A549 (cell line): ENCODE data around the gene KANTR. TPM values are rescaled to one million over a fixed set of nuclear protein-coding genes. Genes with fewer than 3 reads are reported as not detected.

Source experiments
- ATAC-seq, 2 experiments: fragments of 200-7000 bp in 1 of 2; fragments of >200 bp in 1 of 2; cut with Nextera tagmentation in 1 of 2; cut with Tn5 transposase in 1 of 2; 3 replicates each; pipeline versions ENCODE4 v1.8.0 to v1.9.1; 2018 to 2020; ENCODE audit warnings: mild to moderate bottlenecking in 1 of 2, moderate library complexity in 1 of 2
- CTCF ChIA-PET: fragments of 300-600 bp; sonication (Branson Sonifier 250); formaldehyde crosslinking; extraction: SDS; loops from one replicate; lab custom pipeline; 2021; ENCODE audit warnings: antibody characterized with exemption, inconsistent platforms; lab: Yijun Ruan, JAX
- POLR2A ChIA-PET: fragments of 350-600 bp; formaldehyde crosslinking; extraction: SDS; loops from one replicate; lab custom pipeline; 2021; ENCODE audit warnings: antibody characterized with exemption, inconsistent platforms; lab: Yijun Ruan, JAX
- DNase-seq, 2 experiments: peaks; one replicate each; pipeline versions ENCODE4 v3.0.0 to v3.0.0-alpha.2; 2011 to 2016; ENCODE audit warnings: low read depth in 1 of 2, low spot score in 1 of 2
- FAIRE-seq: peaks from 2 replicates; lab custom pipeline; 2011; peaks lifted over from hg19 to GRCh38; lab: Jason Lieb, UNC
- H3K27ac ChIP-seq, 2 experiments: fragments of >200 bp; sonication (Bioruptor Twin); formaldehyde crosslinking; 3 replicates each; pipeline ENCODE4 v1.5.1; 2016 to 2017
- H3K4me1 ChIP-seq: fragments of >200 bp; sonication (Bioruptor Twin); formaldehyde crosslinking; 3 replicates; pipeline ENCODE4 v1.6.1; 2016
- H3K4me2 ChIP-seq: fragments of >200 bp; sonication (Bioruptor Twin); formaldehyde crosslinking; 3 replicates; pipeline ENCODE4 v1.6.1; 2016
- H3K4me3 ChIP-seq: fragments of >200 bp; sonication (Bioruptor Twin); formaldehyde crosslinking; 3 replicates; pipeline ENCODE4 v1.5.1; 2016
- H3K9me3 ChIP-seq: fragments of >200 bp; sonication (Bioruptor Twin); formaldehyde crosslinking; 3 replicates; pipeline ENCODE4 v1.6.1; 2016
- ATOH8 ChIP-seq: fragments of 250-450 bp; sonication (Bioruptor Pico); IDR thresholded peaks from 2 replicates; pipeline ENCODE4 v1.5.0; 2020; ENCODE audit warnings: low read depth, mild to moderate bottlenecking, moderate library complexity
- BCL3 ChIP-seq: fragments of >200 bp; sonication (Bioruptor Twin); formaldehyde crosslinking; IDR thresholded peaks from 3 replicates; pipeline ENCODE4 v1.6.1; 2016
- CBX2 ChIP-seq: fragments of 200-600 bp; sonication (generic); IDR thresholded peaks from 2 replicates; pipeline ENCODE4 v1.6.1; 2016; ENCODE audit warnings: low read depth, mild to moderate bottlenecking, borderline replicate concordance
- CHD2 ChIP-seq: fragments of 150-350 bp; IDR thresholded peaks from 2 replicates; pipeline ENCODE4 v1.6.1; 2014; ENCODE audit warnings: low read length; ENCODE audit not compliant: partially characterized antibody
- CHD4 ChIP-seq: fragments of 200-600 bp; sonication (generic); IDR thresholded peaks from 2 replicates; pipeline ENCODE4 v1.6.1; 2016; ENCODE audit warnings: antibody characterized with exemption, mild to moderate bottlenecking, borderline replicate concordance
- EHMT2 ChIP-seq: fragments of 200-600 bp; sonication (generic); IDR thresholded peaks from 2 replicates; pipeline ENCODE4 v1.6.1; 2016; ENCODE audit warnings: antibody characterized with exemption, low read depth, mild to moderate bottlenecking, moderate library complexity
- FOSL2 ChIP-seq, 2 experiments: fragments of 450-650 bp in 1 of 2; fragments of >200 bp in 1 of 2; sonication (Bioruptor Twin) in 1 of 2; formaldehyde crosslinking; IDR thresholded peaks; 2 replicates each; pipeline versions ENCODE4 v1.5.0 to v1.6.1; 2016 to 2020; ENCODE audit warnings: mild to moderate bottlenecking in 1 of 2, moderate library complexity in 1 of 2
- GATA3 ChIP-seq: IDR thresholded peaks from 2 replicates; pipeline ENCODE4 v1.6.1; 2012; ENCODE audit warnings: borderline replicate concordance
- HDAC2 ChIP-seq: fragments of 200-600 bp; sonication (generic); IDR thresholded peaks from 2 replicates; pipeline ENCODE4 v1.6.1; 2016
- HES2 ChIP-seq: fragments of >200 bp; sonication (Bioruptor Twin); formaldehyde crosslinking; IDR thresholded peaks from 2 replicates; pipeline ENCODE4 v1.6.1; 2016
- HOXB13 ChIP-seq: fragments of 250-450 bp; sonication (Bioruptor Pico); IDR thresholded peaks from 2 replicates; pipeline ENCODE4 v1.5.0; 2020; ENCODE audit warnings: low read depth, mild to moderate bottlenecking, moderate library complexity
- JUNB ChIP-seq: fragments of >200 bp; sonication (Bioruptor Twin); formaldehyde crosslinking; IDR thresholded peaks from 2 replicates; pipeline ENCODE4 v1.6.1; 2016
- NFE2L2 ChIP-seq: fragments of 150-350 bp; conservative IDR thresholded peaks from 2 replicates; pipeline ENCODE4 v1.6.1; 2014; ENCODE audit warnings: low read length
- RAD21 ChIP-seq, 2 experiments: fragments of >200 bp in 1 of 2; sonication (Bioruptor Twin) in 1 of 2; formaldehyde crosslinking in 1 of 2; IDR thresholded peaks in 1 of 2; conservative IDR thresholded peaks in 1 of 2; 2 replicates in 1 of 2; 3 replicates in 1 of 2; pipeline ENCODE4 v1.6.1; 2012 to 2018; ENCODE audit warnings: inconsistent platforms in 1 of 2
- TP53 ChIP-seq: fragments of 250-450 bp; sonication (Bioruptor Pico); IDR thresholded peaks from 2 replicates; pipeline ENCODE4 v1.5.0; 2021; ENCODE audit warnings: mild to moderate bottlenecking, moderate library complexity
- ZC3H11A ChIP-seq: fragments of 450-650 bp; IDR thresholded peaks from 2 replicates; pipeline ENCODE4 v1.6.1; 2014; ENCODE audit warnings: antibody characterized with exemption, mild to moderate bottlenecking
- ZFP36 ChIP-seq: fragments of 450-650 bp; IDR thresholded peaks from 2 replicates; pipeline ENCODE4 v1.6.1; 2014; ENCODE audit warnings: borderline replicate concordance; ENCODE audit not compliant: partially characterized antibody
- ZSCAN20 ChIP-seq: fragments of 250-450 bp; sonication (Bioruptor Pico); IDR thresholded peaks from 2 replicates; pipeline ENCODE4 v1.8.0; 2022; ENCODE audit warnings: mild to moderate bottlenecking, moderate library complexity
- WGBS: methylation state at CpG from one replicate; pipeline ENCODE4 v1.1.6; 2017; ENCODE audit errors: missing lambda C conversion rate; 5-methylcytosine and 5-hydroxymethylcytosine counted together
- polyA plus RNA-seq, 4 experiments: library from polyadenylated mRNA; depleted of rRNA in 3 of 4; stranded (reverse); fragments of >200 nt; fragmentation: RNase III in 1 of 4; extraction: RNeasy Plus Mini Kit Qiagen cat#74134 plus additional on column Dnase treatment in 1 of 4; gene quantifications; 2 replicates in 3 of 4; 3 replicates in 1 of 4; pipeline ENCODE4 v1.2.3, GENCODE V29; 2011 to 2017

The KANTR gene
- polyA plus RNA-seq, 2 of the 4 experiments (the other 2 are of a cell fraction): 3.3 to 5.7 TPM

- CTCF ChIA-PET: interaction anchor here (0.8 kb wide), 1 partner anchor 15 kb away, joined by 3 read pairs; no protein-coding TSS in a partner anchor
- peak overlapping the region; percentile 99 for H3K4me2 ChIP-seq
- 0% methylated on average over 5 of the region's 5 CpGs for WGBS
- H3K4me3 ChIP-seq: peak overlapping the region; percentile 81
- TF ChIP-seq HDAC2 (peak; percentile 41; the same call in 1 of the 2 replicates), ZSCAN20 (CRISPR knock-in tag) (no peak), CHD4 (no peak), HES2 (no peak)
- TF ChIP-seq, all 56 proteins: peak for 1
- no peak for ATAC-seq
- DNase-seq: no peak
- POLR2A ChIA-PET: interaction anchor here (1.0 to 1.7 kb wide), 2 partner anchors 13 to 131 kb away, joined by 3 to 11 read pairs; partner anchors contain the start of gene TSPYL2
- H3K4me1 ChIP-seq: peaks cover 6% of the 10 kb centered on the region; the same call in 2 of the 3 replicates
- H3K27ac ChIP-seq: peak overlapping the region; percentile 81 to 89
- no peaks in the 10 kb centered on the region for H3K9me3 ChIP-seq
- no peak for FAIRE-seq
These were observed 602 bp downstream of the KANTR start for GRCh38 chrX:53094582-53094905.

GRCh38 chrX:53095796-53096195 lies 1.9 kb downstream of the KANTR start:
- Histone ChIP-seq H3K4me1 (peaks cover 6% of the 10 kb centered on the region; the same call in 2 of the 3 replicates), H3K27ac (no peak overlapping the region), H3K4me2 (no peak overlapping the region), H3K4me3 (no peak overlapping the region), H3K9me3 (no peaks in the 10 kb centered on the region)
- POLR2A ChIA-PET: no interaction called here
- TF ChIP-seq JUNB (no peak), NFE2L2 (no peak), ATOH8 (no peak), BCL3 (no peak), RAD21 (conservative IDR thresholded peaks at IDR 0.05 in 1 of 2, IDR thresholded peaks at IDR 0.05 in 1 of 2) (no peak)
- DNase-seq: no peak
- CTCF ChIA-PET: interaction anchor here (1.3 kb wide), 1 partner anchor 24 kb away, joined by 7 read pairs; no protein-coding TSS in a partner anchor
- no peak for ATAC-seq
- 77% methylated on average over 3 of the region's 3 CpGs for WGBS
- FAIRE-seq: no peak

GRCh38 chrX:53114864-53115549 lies 21.1 kb downstream of the KANTR start:
- TF ChIP-seq FOSL2 (IDR thresholded peaks at IDR 0.05) (no peak), FOSL2 (CRISPR knock-in tag; IDR thresholded peaks at IDR 0.05) (no peak), EHMT2 (no peak), ZFP36 (no peak), ZC3H11A (no peak), HOXB13 (CRISPR knock-in tag) (no peak), RAD21 (conservative IDR thresholded peaks at IDR 0.05 in 1 of 2, IDR thresholded peaks at IDR 0.05 in 1 of 2) (no peak), CHD2 (no peak), GATA3 (no peak), CBX2 (no peak), TP53 (CRISPR knock-in tag) (no peak)

More at GRCh38 chrX:53114864-53115549, 21.1 kb downstream of the KANTR start:
- WGBS: 100% methylated on average over 1 of the region's 6 CpGs
- no peaks in the 10 kb centered on the region for H3K9me3 ChIP-seq
- DNase-seq: no peak
- FAIRE-seq: no peak
- ATAC-seq: no peak; a peak in 1 of 6 replicates
- no peaks in the 10 kb centered on the region for H3K4me1 ChIP-seq
- ChIA-PET CTCF (no interaction called here), POLR2A (no interaction called here)
- no peak overlapping the region for H3K4me2 ChIP-seq
- H3K27ac ChIP-seq: no peak overlapping the region
- H3K4me3 ChIP-seq: no peak overlapping the region
